Fibroblast of lung (primary cell): Measurements from ENCODE around the gene CYP24A1. TPM values are rescaled to one million over a fixed set of nuclear protein-coding genes. Genes with fewer than 3 reads are reported as not detected.

Experiments used
- DNase-seq, 2 donors: peaks; one replicate each; pipeline versions ENCODE4 v3.0.0 to v3.0.0-alpha.2; 2010; ENCODE audit warnings: low read depth in 2 of 2
- H2AFZ ChIP-seq: 2 replicates; pipeline ENCODE4 v1.5.1; 2012; ENCODE audit warnings: low read length, control low read depth, inconsistent platforms
- H3K27ac ChIP-seq: 2 replicates; pipeline ENCODE4 v1.5.1; 2011; ENCODE audit warnings: low read length, control low read depth; ENCODE audit not compliant: insufficient read depth
- H3K27me3 ChIP-seq: 2 replicates; pipeline ENCODE4 v1.5.1; 2011; ENCODE audit warnings: mild to moderate bottlenecking, low read length; ENCODE audit not compliant: control insufficient read depth, insufficient read depth
- H3K36me3 ChIP-seq: 2 replicates; pipeline ENCODE4 v1.5.1; 2011; ENCODE audit warnings: low read length; ENCODE audit not compliant: control insufficient read depth, insufficient read depth
- H3K4me1 ChIP-seq: 2 replicates; pipeline ENCODE4 v1.5.1; 2011; ENCODE audit warnings: low read length; ENCODE audit not compliant: control insufficient read depth, insufficient read depth; ENCODE audit errors: extremely low read depth
- H3K4me2 ChIP-seq: 2 replicates; pipeline ENCODE4 v1.5.1; 2011; ENCODE audit warnings: low read length, control low read depth; ENCODE audit not compliant: insufficient read depth; ENCODE audit errors: extremely low read depth
- H3K4me3 ChIP-seq, 4 experiments: fragments of 200-600 bp in 1 of 4; sonication (generic) in 1 of 4; replicated peaks in 1 of 4; 2 replicates each; pipeline ENCODE4 v1.5.1; 2011 to 2016; ENCODE audit warnings: low read length in 4 of 4, low read depth in 3 of 4, mild to moderate bottlenecking in 3 of 4, control low read depth in 2 of 4, inconsistent platforms in 1 of 4, mixed read lengths in 1 of 4; ENCODE audit not compliant: insufficient read depth in 1 of 4; ENCODE audit errors: control extremely low read depth in 1 of 4
- H3K79me2 ChIP-seq: 2 replicates; pipeline ENCODE4 v1.5.1; 2012; ENCODE audit warnings: mild to moderate bottlenecking, low read length, inconsistent platforms; ENCODE audit not compliant: control insufficient read depth, insufficient read depth
- H3K9ac ChIP-seq: 2 replicates; pipeline ENCODE4 v1.5.1; 2011; ENCODE audit warnings: mild to moderate bottlenecking, low read length, control low read depth; ENCODE audit not compliant: insufficient read depth
- H3K9me3 ChIP-seq: 2 replicates; pipeline ENCODE4 v1.5.1; 2012; ENCODE audit warnings: low read depth, low read length; ENCODE audit not compliant: control insufficient read depth, insufficient read depth
- H4K20me1 ChIP-seq: 2 replicates; pipeline ENCODE4 v1.5.1; 2011; ENCODE audit warnings: low read length; ENCODE audit not compliant: control insufficient read depth, insufficient read depth; ENCODE audit errors: extremely low read depth
- CTCF ChIP-seq, 2 donors: IDR thresholded peaks in 1 of 2; conservative IDR thresholded peaks in 1 of 2; 1 replicate in 1 of 2; 2 replicates in 1 of 2; pipeline ENCODE4 v1.5.1; 2011 to 2012; ENCODE audit warnings: low read length in 2 of 2, control low read depth in 1 of 2, inconsistent platforms in 1 of 2, low read depth in 1 of 2, mild to moderate bottlenecking in 1 of 2
- EZH2 ChIP-seq: IDR thresholded peaks from 2 replicates; pipeline ENCODE4 v1.5.1; 2012; ENCODE audit warnings: low read length, control low read depth, mild to moderate bottlenecking; ENCODE audit errors: missing control alignments
- polyA plus RNA-seq, 2 donors: library from polyadenylated mRNA; depleted of rRNA in 1 of 2; stranded (reverse) in 1 of 2; unstranded in 1 of 2; fragments of >200 nt; gene quantifications; 2 replicates each; pipeline ENCODE4 v1.2.1, GENCODE V29; 2011 to 2012; ENCODE audit warnings: missing spikeins in 1 of 2
- total RNA-seq: library from RNA; depleted of rRNA; stranded (reverse); fragments of >200 nt; gene quantifications from 2 replicates; pipeline ENCODE4 v1.2.1, GENCODE V29; 2014

CYP24A1 gene
- total and polyA plus RNA-seq, 2 donors (not counting 1 experiment from before 2014, with no cell fraction given) = not detected

- Histone ChIP-seq H3K79me2 (peaks cover 2% of the 10 kb centered on the region), H3K4me3 (no peak overlapping the region), H3K9ac (no peak overlapping the region), H3K36me3 (peaks cover 1% of the 10 kb centered on the region), H3K4me2 (no peak overlapping the region), H3K27me3 (no peaks in the 10 kb centered on the region), H2AFZ (no peak overlapping the region), H3K9me3 (no peaks in the 10 kb centered on the region), H4K20me1 (no peaks in the 10 kb centered on the region), H3K27ac (no peak overlapping the region), H3K4me1 (no peaks in the 10 kb centered on the region)
- DNase-seq = no peak
- no peak for TF ChIP-seq CTCF (conservative IDR thresholded peaks at IDR 0.05 in 1 of 2, IDR thresholded peaks at IDR 0.05 in 1 of 2; ENCODE audit: low read depth in 1 of 2, low read length in 2 of 2)
- no peak for TF ChIP-seq EZH2
Observed at GRCh38 chr20:54218470-54218869, 44.7 kb upstream of the CYP24A1 start.

GRCh38 chr20:54217762-54218161 lies 44.0 kb upstream of the CYP24A1 start:
- peaks cover 4% of the 10 kb centered on the region for H3K79me2 ChIP-seq

GRCh38 chr20:54215157-54215789 lies 41.5 kb upstream of the CYP24A1 start:
- H3K4me1 ChIP-seq = peaks cover 7% of the 10 kb centered on the region
- no peak overlapping the region for H3K4me2 ChIP-seq
- no peaks in the 10 kb centered on the region for H3K9me3 ChIP-seq
- peaks cover 3% of the 10 kb centered on the region for H4K20me1 ChIP-seq
- H3K36me3 ChIP-seq = peaks cover 1% of the 10 kb centered on the region
- H3K27ac ChIP-seq = no peak overlapping the region
- no peak overlapping the region for H2AFZ ChIP-seq
- no peak for DNase-seq
- no peak overlapping the region for H3K9ac ChIP-seq
- no peak for TF ChIP-seq EZH2
- TF ChIP-seq CTCF (conservative IDR thresholded peaks at IDR 0.05 in 1 of 2, IDR thresholded peaks at IDR 0.05 in 1 of 2; ENCODE audit: low read depth in 1 of 2, low read length in 2 of 2) = no peak
- no peaks in the 10 kb centered on the region for H3K27me3 ChIP-seq
- peaks cover 12% of the 10 kb centered on the region for H3K79me2 ChIP-seq
- no peak overlapping the region for H3K4me3 ChIP-seq

More at GRCh38 chr20:54217762-54218161, 44.0 kb upstream of the CYP24A1 start:
- H3K4me3 ChIP-seq = no peak overlapping the region
- no peak for TF ChIP-seq EZH2
- no peak for TF ChIP-seq CTCF (conservative IDR thresholded peaks at IDR 0.05 in 1 of 2, IDR thresholded peaks at IDR 0.05 in 1 of 2; ENCODE audit: low read depth in 1 of 2, low read length in 2 of 2)
- H3K36me3 ChIP-seq = peaks cover 1% of the 10 kb centered on the region
- H3K9me3 ChIP-seq = no peaks in the 10 kb centered on the region
- H2AFZ ChIP-seq = no peak overlapping the region
- no peak for DNase-seq
- H4K20me1 ChIP-seq = no peaks in the 10 kb centered on the region
- no peak overlapping the region for H3K9ac ChIP-seq
- H3K27ac ChIP-seq = no peak overlapping the region
- H3K4me2 ChIP-seq = no peak overlapping the region
- peaks cover 2% of the 10 kb centered on the region for H3K4me1 ChIP-seq
- H3K27me3 ChIP-seq = no peaks in the 10 kb centered on the region
